ENCODE measurements around the gene HSPB2.

- TF ChIP-seq CTCF (IDR thresholded peaks at IDR 0.05; ENCODE audit: insufficient read depth, low read length) (no peak), POLR2AphosphoS5 (IDR thresholded peaks at IDR 0.05; ENCODE audit: low read depth) (no peak), REST (IDR thresholded peaks at IDR 0.05; ENCODE audit: insufficient replicate concordance, low read depth) (no peak)
These were observed 712 bp downstream of the HSPB2 start for GRCh38 chr11:111913031-111913861.

All from HL-60 (cell line).